Activated T-helper 9 cell treated with anti-CD3 and anti-CD28 coated beads, Interleukin-2, amount 50 U/mL, for 16 hours (primary cell): ENCODE measurements around the gene FGGY.
"Not testable (repeated sequence)": the region's sequence is repeated elsewhere in the genome, so short reads cannot be mapped to it uniquely, and the experiment has no call there.

ENCODE experiments used
- DNase-seq: peaks from one replicate; pipeline ENCODE4 v3.0.0-alpha.2; 2020; ENCODE audit warnings: low read depth

FGGY gene

GRCh38 chr1:59512702-59513101, 215.8 kb downstream of the FGGY start:
- DNase-seq, result no peak

- no peak for DNase-seq
Observed at GRCh38 chr1:59514061-59514909, 217.4 kb downstream of the FGGY start.

GRCh38 chr1:59516881-59517280, 220.0 kb downstream of the FGGY start:
- no peak for DNase-seq

- no peak for DNase-seq
Observed at GRCh38 chr1:59520194-59520593, 223.3 kb downstream of the FGGY start.

- no peak for DNase-seq
Observed at GRCh38 chr1:59520827-59521418, 224.0 kb downstream of the FGGY start.

- DNase-seq, result no peak
Observed at GRCh38 chr1:59521456-59521855, 224.6 kb downstream of the FGGY start.

GRCh38 chr1:59522925-59523505, 226.1 kb downstream of the FGGY start:
- DNase-seq, result no peak

GRCh38 chr1:59523745-59524450, 227.0 kb downstream of the FGGY start:
- DNase-seq, result no peak

GRCh38 chr1:59526240-59526639, 229.3 kb downstream of the FGGY start:
- DNase-seq, result no peak

- no peak for DNase-seq
Observed at GRCh38 chr1:59528471-59528870, 231.6 kb downstream of the FGGY start.

- no peak for DNase-seq
Observed at GRCh38 chr1:59528900-59529299, 232.0 kb downstream of the FGGY start.

GRCh38 chr1:59530119-59530518, 233.2 kb downstream of the FGGY start:
- DNase-seq, result no peak

- DNase-seq, result no peak
Observed at GRCh38 chr1:59532102-59532501, 235.2 kb downstream of the FGGY start.

GRCh38 chr1:59538476-59538875, 241.6 kb downstream of the FGGY start:
- not testable (repeated sequence) for DNase-seq

GRCh38 chr1:59539961-59540681, 243.2 kb downstream of the FGGY start:
- no peak for DNase-seq

- no peak for DNase-seq
Observed at GRCh38 chr1:59541161-59541560, 244.3 kb downstream of the FGGY start.

GRCh38 chr1:59541891-59542290, 245.0 kb downstream of the FGGY start:
- DNase-seq, result no peak

GRCh38 chr1:59543211-59543668, 246.3 kb downstream of the FGGY start:
- DNase-seq, result no peak

- no peak for DNase-seq
Observed at GRCh38 chr1:59544615-59545293, 247.9 kb downstream of the FGGY start.

GRCh38 chr1:59545830-59546229, 248.9 kb downstream of the FGGY start:
- DNase-seq, result no peak
